Urothelium cell line (cell line): ENCODE results near the gene ZNF263.

ENCODE experiments used
- DNase-seq: peaks from one replicate; pipeline ENCODE4 v3.0.0; 2011; ENCODE audit warnings: low spot score, mixed read lengths
- FAIRE-seq: peaks from 2 replicates; lab custom pipeline; 2011; peaks lifted over from hg19 to GRCh38; lab: Jason Lieb, UNC

The ZNF263 gene

GRCh38 chr16:3282730-3283542 is at the start of gene ZNF263:
TSS of gene ZNF263 (plus strand) at chr16:3283491. CDS start at chr16:3283819, 328 bp downstream.
- DNase-seq: peak; percentile 97
- no peak for FAIRE-seq

DNA sequence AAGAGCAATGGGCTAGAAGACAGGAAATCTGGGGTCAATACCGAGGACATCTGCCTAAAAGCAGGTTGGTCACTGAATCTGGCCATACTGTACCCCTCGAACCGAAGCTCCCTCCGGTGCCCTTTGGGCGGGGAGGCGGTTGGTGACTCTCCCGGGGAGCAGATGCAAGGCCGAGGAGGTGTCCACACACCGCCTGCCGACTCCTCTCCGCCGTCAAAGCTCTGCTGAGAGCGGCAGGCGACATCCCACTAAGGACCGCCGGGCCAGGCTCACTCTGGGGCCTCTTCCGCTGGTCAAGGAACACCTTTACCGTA is 48.8 kb upstream of the ZNF263 start:
- no peak for DNase-seq
- no peak for FAIRE-seq

GRCh38 chr16:3234857-3235561 is 48.3 kb upstream of the ZNF263 start, which contains the start of gene ZNF200:
TSS of gene ZNF200 (minus strand) at chr16:3235158. CDS start at chr16:3233755, 1,403 bp downstream.
- peak; percentile 97 for DNase-seq
- FAIRE-seq: peak; percentile 67

DNA sequence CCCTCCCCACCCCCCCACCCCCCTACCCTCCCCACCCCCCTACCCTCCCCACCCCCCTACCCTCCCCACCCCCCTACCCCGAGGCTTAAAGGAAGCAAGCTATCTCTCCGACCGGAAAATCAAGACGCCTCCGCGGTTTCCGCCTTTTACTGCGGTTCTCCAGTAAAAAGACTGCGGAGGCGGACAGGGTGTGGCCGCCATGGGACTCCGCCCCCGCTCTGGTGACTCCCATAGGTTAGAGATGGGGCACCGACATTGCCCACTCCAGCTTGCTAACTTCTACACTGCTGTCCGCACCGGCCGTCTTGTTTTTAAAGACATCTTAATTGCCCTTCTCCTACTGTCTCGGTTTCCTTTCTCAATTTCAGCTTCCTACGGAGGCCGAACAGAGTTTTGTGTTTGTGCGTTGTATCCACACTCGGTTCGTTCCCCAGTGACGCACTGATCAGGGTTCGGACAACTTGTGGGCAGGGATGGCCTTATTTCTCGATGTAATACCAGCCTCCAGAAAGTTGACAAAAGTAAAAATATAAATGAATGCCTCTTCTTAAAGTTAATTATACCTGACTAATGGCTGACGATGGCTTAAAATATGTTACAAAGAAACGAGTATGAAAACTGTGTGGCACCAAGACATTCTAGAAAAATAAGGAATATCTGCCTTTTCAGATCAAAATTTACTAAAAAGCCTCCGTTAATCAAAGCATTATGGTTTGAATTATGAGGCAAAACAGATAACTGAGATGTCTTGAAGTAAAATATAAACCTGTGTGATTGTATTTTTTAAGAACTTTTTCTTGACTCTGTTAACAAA is 47.2 kb upstream of the ZNF263 start:
- DNase-seq: peak; percentile 46
- FAIRE-seq: no peak

GRCh38 chr16:3241761-3242160 is 41.5 kb upstream of the ZNF263 start:
- FAIRE-seq (no peak), DNase-seq (no peak)

- no peak for FAIRE-seq
- DNase-seq: no peak
These were observed 40.6 kb upstream of the ZNF263 start for GRCh38 chr16:3242709-3243108.

- FAIRE-seq (no peak), DNase-seq (no peak)
These were observed 39.4 kb upstream of the ZNF263 start for GRCh38 chr16:3243882-3244281.

- FAIRE-seq (no peak), DNase-seq (no peak)
These were observed 37.3 kb upstream of the ZNF263 start for GRCh38 chr16:3246002-3246401.

DNA sequence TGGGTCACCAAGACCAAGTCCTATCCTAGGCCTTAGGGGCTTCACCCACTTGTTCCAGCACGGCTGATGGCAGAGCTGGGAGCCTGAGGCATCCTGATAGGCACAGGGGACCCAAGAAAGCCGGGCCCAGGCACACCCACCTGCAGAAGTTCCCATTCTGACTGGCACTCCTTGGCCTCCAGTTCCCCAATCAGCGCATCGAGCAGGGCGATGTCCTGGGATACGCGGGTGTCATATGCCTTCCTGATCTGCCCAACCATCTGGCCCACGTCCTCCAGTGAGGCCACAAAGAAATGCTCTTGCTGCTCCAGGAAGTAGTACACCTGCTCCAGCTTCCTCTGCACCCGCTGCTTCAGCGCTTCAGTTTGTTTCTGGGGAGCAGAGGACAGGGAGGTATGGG is 36.4 kb upstream of the ZNF263 start:
- no peak for FAIRE-seq

DNA sequence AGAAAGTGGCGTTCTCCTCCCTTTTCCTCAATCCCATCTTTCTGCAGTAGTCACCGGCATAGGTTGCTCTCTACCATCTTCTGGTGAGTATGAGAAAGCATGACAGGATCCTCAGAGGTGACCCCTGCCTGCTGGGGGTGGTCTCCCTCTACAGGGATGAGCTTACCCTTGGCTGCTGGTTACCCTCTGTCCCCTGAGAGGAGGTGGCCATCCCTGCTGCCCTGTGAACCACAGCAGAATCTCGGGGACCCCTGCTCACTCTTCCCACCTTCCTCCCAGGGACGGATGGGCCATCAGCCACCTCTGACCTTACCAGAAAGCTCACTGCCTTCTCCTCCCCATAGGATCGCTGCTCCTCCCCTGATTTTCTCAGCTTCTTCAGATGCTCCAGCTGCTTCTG is 34.7 kb upstream of the ZNF263 start:
- FAIRE-seq: no peak

More for the DNA sequence above, 36.4 kb upstream of the ZNF263 start:
- DNase-seq: no peak

GRCh38 chr16:3249020-3249419 is 34.3 kb upstream of the ZNF263 start:
- DNase-seq (no peak), FAIRE-seq (no peak)

More for the DNA sequence above, 34.7 kb upstream of the ZNF263 start:
- DNase-seq: no peak

- FAIRE-seq (no peak), DNase-seq (no peak)
These were observed 33.8 kb upstream of the ZNF263 start for GRCh38 chr16:3249451-3249850.

GRCh38 chr16:3252967-3253366 is 30.3 kb upstream of the ZNF263 start:
- DNase-seq (no peak), FAIRE-seq (no peak)

DNA sequence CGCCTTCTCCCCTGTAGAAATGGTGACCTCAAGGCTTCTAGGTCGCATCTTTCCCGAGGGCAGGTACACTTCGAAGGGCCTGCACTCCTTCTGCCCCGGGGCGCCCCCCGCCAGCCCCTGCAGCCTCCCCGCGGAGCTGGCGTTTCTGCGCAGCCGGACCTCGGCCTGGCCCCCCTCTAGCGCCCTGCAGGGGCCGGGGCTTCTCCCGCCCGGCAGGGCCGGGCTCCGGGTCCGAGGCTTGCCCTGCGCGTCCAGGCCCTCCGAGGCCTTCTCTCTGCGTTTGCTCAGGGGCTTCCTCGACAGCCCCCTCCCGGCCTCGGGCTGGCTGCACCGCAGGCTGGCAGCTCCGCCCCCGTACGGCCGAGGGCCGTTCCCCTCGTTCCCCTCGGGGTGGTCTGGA is 29.0 kb upstream of the ZNF263 start:
- no peak for FAIRE-seq
- DNase-seq: no peak

- no peak for DNase-seq
- no peak for FAIRE-seq
These were observed 27.0 kb upstream of the ZNF263 start, which contains the start of gene MEFV for GRCh38 chr16:3256146-3256865. TSS of gene MEFV (minus strand) at chr16:3256633. CDS start at chr16:3256587, 46 bp downstream.

DNA sequence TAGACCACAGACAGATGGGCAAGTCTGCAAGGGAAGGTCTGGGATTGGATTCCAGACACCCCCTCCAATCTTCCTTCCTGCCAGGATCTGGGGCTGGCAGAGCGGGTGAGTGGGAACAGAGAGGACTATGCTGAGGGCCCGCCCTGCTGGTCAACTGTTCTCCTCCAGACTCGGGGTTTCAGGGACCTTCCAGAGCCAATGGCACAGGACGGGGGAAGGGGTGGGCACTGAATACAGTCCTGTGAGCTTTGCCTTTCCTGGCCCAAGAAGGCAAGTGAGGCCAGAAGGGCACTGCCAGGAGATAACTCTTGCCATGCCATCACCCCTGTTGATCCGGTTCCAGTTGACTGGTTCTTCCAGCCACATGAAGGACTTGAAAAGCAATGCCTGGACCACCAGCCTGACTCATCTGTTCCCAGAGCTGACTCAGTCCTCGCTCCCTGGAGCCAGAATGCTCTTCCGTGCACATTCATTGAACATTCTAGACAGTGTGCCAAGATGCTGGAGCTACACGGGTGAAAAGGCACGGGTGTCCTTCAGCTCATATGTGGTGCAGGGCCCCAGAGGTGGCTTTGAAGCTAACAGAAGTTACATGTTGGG is 26.3 kb upstream of the ZNF263 start:
- FAIRE-seq: no peak
- DNase-seq: no peak

DNA sequence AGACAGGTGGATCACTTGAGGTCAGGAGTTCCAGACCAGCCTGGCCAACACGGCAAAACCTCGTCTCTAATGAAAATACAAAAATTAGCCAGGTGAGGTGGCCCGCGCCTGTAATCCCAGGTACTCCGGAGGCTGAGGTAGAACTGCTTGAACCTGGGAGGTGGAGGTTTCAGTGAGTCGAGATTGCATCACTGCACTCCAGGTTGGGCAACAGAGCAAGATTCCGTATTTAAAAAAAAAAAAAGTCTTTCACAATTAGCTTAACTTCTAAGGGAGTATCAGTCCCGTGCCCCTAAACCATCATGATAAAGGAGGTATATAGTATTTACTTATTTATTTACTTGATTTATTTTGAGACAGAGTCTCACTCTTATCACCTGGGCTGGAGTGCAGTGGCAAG is 23.5 kb upstream of the ZNF263 start:
- no peak for FAIRE-seq
- no peak for DNase-seq

- FAIRE-seq: no peak
- no peak for DNase-seq
These were observed 20.8 kb upstream of the ZNF263 start for GRCh38 chr16:3262517-3262916.

- FAIRE-seq (peak; percentile 74), DNase-seq (peak; percentile 98)
These were observed 18.9 kb upstream of the ZNF263 start for GRCh38 chr16:3264137-3265036.
